Ascending aorta (tissue), 2 donors: ENCODE data around the gene NAA11. TPM values are rescaled to one million over a fixed set of nuclear protein-coding genes. Genes with fewer than 3 reads are reported as not detected.

Experiments used
- DNase-seq, 2 donors: peaks; one replicate each; pipeline ENCODE4 v3.0.0-alpha.2; 2019; ENCODE audit warnings: low spot score in 2 of 2
- H3K27ac ChIP-seq, 2 donors: fragments of 200-600 bp; sonication (generic); one replicate each; pipeline ENCODE4 v1.5.1; 2016 to 2017; ENCODE audit warnings: mild to moderate bottlenecking in 1 of 2
- H3K27me3 ChIP-seq: fragments of 200-600 bp; sonication (generic); one replicate; pipeline ENCODE4 v1.5.1; 2017
- H3K36me3 ChIP-seq, 2 donors: fragments of 200-600 bp; sonication (generic); one replicate each; pipeline ENCODE4 v1.5.1; 2016
- H3K4me1 ChIP-seq, 2 donors: fragments of 200-600 bp; sonication (generic); one replicate each; pipeline ENCODE4 v1.5.1; 2016 to 2017; ENCODE audit warnings: mild to moderate bottlenecking in 1 of 2
- H3K4me3 ChIP-seq, 2 donors: fragments of 200-600 bp; sonication (generic); one replicate each; pipeline ENCODE4 v1.5.1; 2016 to 2017; ENCODE audit warnings: mild to moderate bottlenecking in 1 of 2
- H3K9me3 ChIP-seq, 2 donors: fragments of 200-600 bp; sonication (generic); one replicate each; pipeline ENCODE4 v1.5.1; 2016
- intact Hi-C: fragments of 100-400 bp; cut with DNase I; formaldehyde crosslinking; loops from one replicate; pipeline ENCODE4 v1.15.1; 2023
- total RNA-seq: library from RNA; depleted of rRNA; stranded (reverse); fragments of >200 nt; gene quantifications from one replicate; pipeline ENCODE4 v1.1.0, GENCODE V29; 2016
- TF ChIP-seq, protein P1 (sequence below), 3 experiments: fragments of 200-600 bp in 2 of 3; fragments of 450-650 bp in 1 of 3; sonication (generic) in 2 of 3; IDR thresholded peaks; one replicate each; pipeline ENCODE4 v1.5.1; 2016 to 2019; ENCODE audit warnings: antibody characterized with exemption in 3 of 3, mild to moderate bottlenecking in 1 of 3, moderate library complexity in 1 of 3

Gene NAA11
- total RNA-seq, 1 donor from 2014 or later, result not detected

DNA sequence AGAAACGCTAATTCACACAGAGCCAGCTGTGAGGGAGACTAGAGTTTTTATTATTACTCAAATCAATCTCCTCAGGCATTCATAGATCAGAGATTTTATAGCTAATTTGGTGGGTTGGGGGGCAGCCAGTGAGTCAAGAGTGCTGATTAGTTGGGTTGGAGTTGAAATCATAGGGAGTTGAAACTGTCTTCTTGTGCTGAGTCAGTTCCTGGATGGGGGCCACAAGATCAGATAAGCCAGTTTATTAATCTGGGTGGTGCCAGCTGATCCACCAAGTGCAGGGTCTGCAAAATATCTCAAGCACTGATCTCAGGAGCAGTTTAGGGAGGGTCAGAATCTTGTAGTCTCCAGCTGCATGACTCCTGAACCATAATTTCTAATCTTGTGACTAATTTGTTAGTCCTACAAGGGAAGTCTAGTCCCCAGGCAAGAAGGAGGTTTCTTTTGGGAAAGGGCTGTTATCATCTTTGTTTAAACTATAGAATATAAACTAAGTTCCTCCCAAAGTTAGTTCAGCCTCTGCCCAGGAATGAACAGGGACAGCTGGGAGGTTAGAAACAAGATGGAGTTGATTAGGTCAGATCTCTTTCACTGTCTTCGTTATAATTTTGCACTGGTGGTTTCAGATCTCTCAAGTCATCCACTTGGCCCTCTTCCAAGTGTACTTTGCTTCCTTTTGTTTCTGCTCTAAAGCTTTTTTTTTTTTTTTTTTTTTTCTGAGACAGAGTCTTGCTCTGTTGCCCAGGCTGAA lies 5.4 kb upstream of the NAA11 start:
- no peaks in the 10 kb centered on the region for H3K4me1 ChIP-seq
- H3K27ac ChIP-seq, result no peak overlapping the region
- no peaks in the 10 kb centered on the region for H3K9me3 ChIP-seq
- intact Hi-C loops, result no loop called here
- H3K27me3 ChIP-seq, result no peaks in the 10 kb centered on the region
- no peak overlapping the region for H3K4me3 ChIP-seq
- DNase-seq, result no peak
- TF ChIP-seq, protein P1, sequence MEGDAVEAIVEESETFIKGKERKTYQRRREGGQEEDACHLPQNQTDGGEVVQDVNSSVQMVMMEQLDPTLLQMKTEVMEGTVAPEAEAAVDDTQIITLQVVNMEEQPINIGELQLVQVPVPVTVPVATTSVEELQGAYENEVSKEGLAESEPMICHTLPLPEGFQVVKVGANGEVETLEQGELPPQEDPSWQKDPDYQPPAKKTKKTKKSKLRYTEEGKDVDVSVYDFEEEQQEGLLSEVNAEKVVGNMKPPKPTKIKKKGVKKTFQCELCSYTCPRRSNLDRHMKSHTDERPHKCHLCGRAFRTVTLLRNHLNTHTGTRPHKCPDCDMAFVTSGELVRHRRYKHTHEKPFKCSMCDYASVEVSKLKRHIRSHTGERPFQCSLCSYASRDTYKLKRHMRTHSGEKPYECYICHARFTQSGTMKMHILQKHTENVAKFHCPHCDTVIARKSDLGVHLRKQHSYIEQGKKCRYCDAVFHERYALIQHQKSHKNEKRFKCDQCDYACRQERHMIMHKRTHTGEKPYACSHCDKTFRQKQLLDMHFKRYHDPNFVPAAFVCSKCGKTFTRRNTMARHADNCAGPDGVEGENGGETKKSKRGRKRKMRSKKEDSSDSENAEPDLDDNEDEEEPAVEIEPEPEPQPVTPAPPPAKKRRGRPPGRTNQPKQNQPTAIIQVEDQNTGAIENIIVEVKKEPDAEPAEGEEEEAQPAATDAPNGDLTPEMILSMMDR (IDR thresholded peaks at IDR 0.05), result no peak
- no peaks in the 10 kb centered on the region for H3K36me3 ChIP-seq

GRCh38 chr4:79330720-79331119 lies 4.9 kb upstream of the NAA11 start:
- intact Hi-C loops, result no loop called here
- TF ChIP-seq, protein P1 (IDR thresholded peaks at IDR 0.05), result no peak

GRCh38 chr4:79325436-79325835 lies 425 bp downstream of the NAA11 start:
- intact Hi-C loops, result no loop called here
- TF ChIP-seq, protein P1 (IDR thresholded peaks at IDR 0.05), result no peak
- no peaks in the 10 kb centered on the region for H3K27me3 ChIP-seq

More at GRCh38 chr4:79330720-79331119, 4.9 kb upstream of the NAA11 start:
- Histone ChIP-seq H3K4me3 (no peak overlapping the region), H3K27ac (no peak overlapping the region), H3K4me1 (no peaks in the 10 kb centered on the region), H3K36me3 (no peaks in the 10 kb centered on the region), H3K27me3 (no peaks in the 10 kb centered on the region), H3K9me3 (no peaks in the 10 kb centered on the region)
- DNase-seq, result no peak

GRCh38 chr4:79319975-79320374 lies 5.9 kb downstream of the NAA11 start:
- TF ChIP-seq, protein P1 (IDR thresholded peaks at IDR 0.05), result no peak
- intact Hi-C loops, result no loop called here
- no peak for DNase-seq
- H3K9me3 ChIP-seq, result no peaks in the 10 kb centered on the region
- no peak overlapping the region for H3K27ac ChIP-seq
- H3K36me3 ChIP-seq, result no peaks in the 10 kb centered on the region
- no peaks in the 10 kb centered on the region for H3K4me1 ChIP-seq
- H3K27me3 ChIP-seq, result no peaks in the 10 kb centered on the region
- H3K4me3 ChIP-seq, result no peak overlapping the region

More at GRCh38 chr4:79325436-79325835, 425 bp downstream of the NAA11 start:
- Histone ChIP-seq H3K36me3 (no peaks in the 10 kb centered on the region), H3K27ac (no peak overlapping the region), H3K4me1 (no peaks in the 10 kb centered on the region), H3K9me3 (no peaks in the 10 kb centered on the region), H3K4me3 (no peak overlapping the region)
- no peak for DNase-seq

DNA sequence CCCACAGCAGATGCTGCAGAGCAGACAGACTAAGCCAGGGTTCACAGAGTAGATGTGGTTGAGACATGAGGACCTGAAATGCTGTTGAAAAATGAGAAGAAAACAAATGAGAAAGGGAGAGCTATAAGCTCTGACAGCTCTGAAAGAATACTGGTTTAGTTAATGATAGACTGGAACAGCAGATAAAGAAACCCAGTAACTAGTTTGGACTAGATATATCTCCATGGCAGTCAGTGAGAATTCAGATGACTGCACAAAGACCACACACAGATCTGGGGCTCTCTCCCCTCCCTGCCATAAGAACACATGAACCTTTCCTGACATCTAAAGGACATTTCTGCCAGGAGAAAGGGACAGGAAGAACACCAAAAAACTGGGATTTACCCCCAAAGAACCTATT lies 8.2 kb downstream of the NAA11 start:
- Histone ChIP-seq H3K27me3 (no peaks in the 10 kb centered on the region), H3K4me1 (no peaks in the 10 kb centered on the region), H3K27ac (no peak overlapping the region), H3K9me3 (no peaks in the 10 kb centered on the region), H3K36me3 (no peaks in the 10 kb centered on the region), H3K4me3 (no peak overlapping the region)
- DNase-seq, result no peak
- intact Hi-C loops, result no loop called here
- TF ChIP-seq, protein P1 (IDR thresholded peaks at IDR 0.05), result no peak
